ENCODE measurements around the gene CAPN14.

CAPN14 gene

DNA sequence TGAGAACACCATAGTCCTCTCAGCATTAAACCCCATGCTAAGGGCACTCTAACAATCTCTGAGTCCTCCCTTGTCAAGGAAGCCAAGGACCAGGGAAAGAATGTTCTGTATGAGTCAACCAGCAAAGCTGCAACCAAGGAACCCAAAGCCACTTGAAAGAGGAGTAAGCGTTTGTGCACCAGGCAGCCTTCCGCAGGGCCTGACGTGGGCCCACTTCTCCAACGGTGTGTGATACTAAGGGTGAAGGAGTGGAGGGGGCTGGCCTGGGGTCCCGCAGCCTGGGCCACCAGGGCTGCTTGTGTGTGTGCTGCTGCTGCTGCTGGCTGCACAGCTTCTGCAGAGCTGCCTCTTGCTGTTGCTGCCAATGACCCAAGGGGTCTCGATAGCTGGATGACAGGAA is 49.0 kb downstream of the CAPN14 start:
- H3K4me3 ChIP-seq (ENCODE audit: low read depth, low read length), result no peak overlapping the region
- DNase-seq (ENCODE audit: low read depth), result no peak
- TF ChIP-seq, protein P1, sequence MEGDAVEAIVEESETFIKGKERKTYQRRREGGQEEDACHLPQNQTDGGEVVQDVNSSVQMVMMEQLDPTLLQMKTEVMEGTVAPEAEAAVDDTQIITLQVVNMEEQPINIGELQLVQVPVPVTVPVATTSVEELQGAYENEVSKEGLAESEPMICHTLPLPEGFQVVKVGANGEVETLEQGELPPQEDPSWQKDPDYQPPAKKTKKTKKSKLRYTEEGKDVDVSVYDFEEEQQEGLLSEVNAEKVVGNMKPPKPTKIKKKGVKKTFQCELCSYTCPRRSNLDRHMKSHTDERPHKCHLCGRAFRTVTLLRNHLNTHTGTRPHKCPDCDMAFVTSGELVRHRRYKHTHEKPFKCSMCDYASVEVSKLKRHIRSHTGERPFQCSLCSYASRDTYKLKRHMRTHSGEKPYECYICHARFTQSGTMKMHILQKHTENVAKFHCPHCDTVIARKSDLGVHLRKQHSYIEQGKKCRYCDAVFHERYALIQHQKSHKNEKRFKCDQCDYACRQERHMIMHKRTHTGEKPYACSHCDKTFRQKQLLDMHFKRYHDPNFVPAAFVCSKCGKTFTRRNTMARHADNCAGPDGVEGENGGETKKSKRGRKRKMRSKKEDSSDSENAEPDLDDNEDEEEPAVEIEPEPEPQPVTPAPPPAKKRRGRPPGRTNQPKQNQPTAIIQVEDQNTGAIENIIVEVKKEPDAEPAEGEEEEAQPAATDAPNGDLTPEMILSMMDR (IDR thresholded peaks at IDR 0.05; ENCODE audit: insufficient read depth, low read depth, low read length, missing control alignments), result no peak

DNA sequence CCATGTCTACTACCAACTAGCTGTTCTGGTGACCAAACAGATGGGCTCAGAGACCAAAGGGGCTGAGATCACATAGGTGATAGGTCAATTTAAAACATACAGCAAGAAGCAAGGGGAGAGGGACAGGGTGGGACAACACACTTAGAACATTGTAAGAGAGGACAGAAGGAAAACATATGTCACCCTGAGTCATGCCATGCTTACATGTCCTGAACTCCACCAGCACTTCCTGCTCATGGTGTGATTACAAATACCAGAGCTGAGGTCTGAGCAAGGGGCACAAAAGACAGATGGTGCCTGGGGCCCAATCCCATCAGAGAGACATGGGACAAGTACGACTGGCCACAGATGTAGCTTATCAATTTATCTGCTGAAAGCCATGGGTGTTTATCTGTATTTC is 50.4 kb downstream of the CAPN14 start:
- TF ChIP-seq, protein P1 (IDR thresholded peaks at IDR 0.05; ENCODE audit: insufficient read depth, low read depth, low read length, missing control alignments), result no peak
- DNase-seq (ENCODE audit: low read depth), result no peak
- H3K4me3 ChIP-seq (ENCODE audit: low read depth, low read length), result no peak overlapping the region

DNA sequence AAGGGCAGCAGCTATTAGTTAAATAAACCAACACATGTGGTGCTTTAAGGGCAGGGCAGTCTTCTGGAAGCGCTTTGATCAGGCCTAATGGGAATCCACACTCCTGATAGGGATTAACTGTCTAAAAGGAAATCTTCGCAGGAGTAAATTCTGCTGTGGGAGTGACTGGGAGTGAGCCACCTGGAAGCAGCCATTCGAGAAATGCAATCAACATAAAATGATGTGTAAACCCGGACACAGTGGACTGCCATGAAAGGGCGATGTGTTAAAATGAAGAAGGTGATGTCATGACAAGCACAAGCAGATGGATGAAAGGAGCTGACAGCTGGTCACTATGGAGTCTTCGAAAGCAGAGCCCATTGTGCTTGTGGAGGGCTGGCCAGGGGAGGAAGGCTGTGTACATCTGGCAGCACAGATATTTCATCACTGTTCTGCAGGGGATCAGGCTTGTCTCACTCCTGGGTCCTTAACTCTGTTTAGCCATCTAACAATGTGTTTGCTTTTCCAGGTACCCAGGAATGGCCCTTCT is 54.2 kb downstream of the CAPN14 start:
- H3K4me3 ChIP-seq (ENCODE audit: low read depth, low read length), result no peak overlapping the region
- DNase-seq (ENCODE audit: low read depth), result no peak
- TF ChIP-seq, protein P1 (IDR thresholded peaks at IDR 0.05; ENCODE audit: insufficient read depth, low read depth, low read length, missing control alignments), result no peak

DNA sequence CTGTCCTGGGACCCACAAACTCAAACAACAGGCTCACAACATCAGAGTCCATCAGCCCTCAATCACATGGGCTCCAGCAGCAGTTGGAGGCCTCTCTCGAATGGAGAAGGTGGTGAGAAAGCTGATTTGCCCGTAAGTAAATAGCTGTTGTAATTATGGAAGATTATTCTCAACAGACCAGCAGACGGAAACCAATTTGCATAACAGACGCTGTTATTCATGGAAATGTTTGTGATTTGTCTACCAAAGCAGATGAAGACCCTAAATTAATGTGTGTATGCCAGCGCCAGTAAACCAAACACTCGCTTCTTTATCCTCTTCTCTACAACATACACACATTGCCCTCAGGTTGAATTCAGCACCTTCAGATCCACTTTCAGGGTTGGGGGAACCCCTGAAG is 55.7 kb downstream of the CAPN14 start:
- TF ChIP-seq, protein P1 (IDR thresholded peaks at IDR 0.05; ENCODE audit: insufficient read depth, low read depth, low read length, missing control alignments), result no peak
- no peak overlapping the region for H3K4me3 ChIP-seq (ENCODE audit: low read depth, low read length)
- no peak for DNase-seq (ENCODE audit: low read depth)

DNA sequence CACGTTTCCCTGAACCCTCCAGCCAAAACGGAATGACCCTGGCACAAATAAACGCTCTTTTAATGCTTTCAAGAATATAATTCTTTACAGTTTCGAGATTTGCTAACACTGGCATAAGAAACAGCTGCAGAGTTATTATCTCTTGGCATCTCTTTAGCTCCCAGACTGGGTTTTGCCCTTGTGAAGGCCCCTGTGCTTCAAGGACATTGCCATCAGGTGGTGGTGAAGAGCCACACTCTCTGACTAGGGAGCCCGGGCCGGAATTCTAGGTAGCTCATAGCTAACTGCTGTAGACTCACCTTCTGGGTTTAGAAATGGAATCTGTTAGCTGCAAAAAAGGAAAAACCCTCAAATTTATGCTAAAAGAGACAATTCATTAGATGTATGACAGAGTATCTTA is 65.8 kb downstream of the CAPN14 start:
- DNase-seq (ENCODE audit: low read depth), result no peak
- H3K4me3 ChIP-seq (ENCODE audit: low read depth, low read length), result no peak overlapping the region
- TF ChIP-seq, protein P1 (IDR thresholded peaks at IDR 0.05; ENCODE audit: insufficient read depth, low read depth, low read length, missing control alignments), result no peak

DNA sequence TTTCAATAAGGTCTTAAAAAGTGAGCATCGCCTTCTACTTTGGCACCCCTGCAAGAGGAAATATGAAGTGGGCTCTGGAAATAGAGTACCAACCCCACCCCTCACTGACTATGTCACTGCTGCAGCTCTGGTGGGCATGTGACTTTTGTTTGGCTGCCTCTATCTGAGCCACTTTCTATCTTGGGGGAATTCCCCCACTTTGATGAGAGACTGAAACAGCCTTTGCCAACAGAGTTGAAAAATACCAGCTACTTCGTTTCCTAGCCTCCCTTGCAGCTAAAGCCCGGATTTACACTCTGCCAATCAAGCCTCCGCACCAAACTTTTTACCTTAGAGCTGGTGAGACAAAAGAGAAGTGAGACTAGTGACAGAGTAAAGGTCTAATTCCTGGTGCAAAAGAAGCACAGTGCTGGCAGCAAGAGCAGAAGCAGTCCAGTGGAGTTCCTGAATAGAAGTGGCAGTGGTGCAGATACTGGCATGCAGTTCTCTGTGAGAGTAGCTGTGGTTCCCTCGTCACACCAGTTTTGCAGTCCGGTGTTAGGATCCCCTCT is 67.1 kb downstream of the CAPN14 start:
- H3K4me3 ChIP-seq (ENCODE audit: low read depth, low read length), result no peak overlapping the region
- TF ChIP-seq, protein P1 (IDR thresholded peaks at IDR 0.05; ENCODE audit: insufficient read depth, low read depth, low read length, missing control alignments), result no peak
- DNase-seq (ENCODE audit: low read depth), result no peak

DNA sequence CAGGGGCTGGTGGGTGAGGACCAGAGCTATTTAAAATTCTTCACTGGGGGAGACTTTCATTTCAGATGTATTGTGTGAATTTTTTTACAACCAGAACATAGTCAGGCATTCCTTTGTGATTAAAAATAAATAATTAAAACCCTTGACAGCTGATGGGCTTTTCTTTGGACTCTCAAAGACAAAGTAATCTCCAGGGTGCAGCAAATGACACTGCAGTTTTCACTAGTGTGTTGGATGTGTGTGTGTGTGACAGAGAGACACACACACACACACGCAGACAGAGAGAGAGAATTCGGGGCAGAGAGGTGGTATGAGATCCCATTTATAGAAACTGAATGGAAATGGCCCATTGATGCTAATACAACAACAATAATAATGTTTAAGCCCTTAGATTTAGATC is 68.8 kb downstream of the CAPN14 start:
- H3K4me3 ChIP-seq (ENCODE audit: low read depth, low read length), result no peak overlapping the region
- TF ChIP-seq, protein P1 (IDR thresholded peaks at IDR 0.05; ENCODE audit: insufficient read depth, low read depth, low read length, missing control alignments), result no peak
- no peak for DNase-seq (ENCODE audit: low read depth)

Measured in GM12865 (cell line).